OCI-LY3 (cell line): ENCODE results near the gene ARID5A.

ENCODE experiments used
- H2AFZ ChIP-seq: fragments of 200-600, 300-600 bp; shearing (Covaris generic); 2 replicates; pipeline ENCODE4 v1.6.0; 2014; ENCODE audit warnings: antibody characterized with exemption, low read depth, low read length
- H3K27ac ChIP-seq: fragments of 200-600, 300-600 bp; sonication (generic); 2 replicates; pipeline ENCODE4 v1.5.1; 2014; ENCODE audit warnings: mild to moderate bottlenecking, low read length, moderate library complexity, mixed read lengths
- H3K27me3 ChIP-seq: fragments of 200-600, 300-600 bp; sonication (generic); 2 replicates; pipeline ENCODE4 v1.6.1; 2014; ENCODE audit warnings: low read depth, low read length, mixed read lengths
- H3K36me3 ChIP-seq: fragments of 200-600, 300-600 bp; sonication (generic); replicated peaks from 2 replicates; pipeline ENCODE3; 2014; ENCODE audit warnings: low read depth, low read length, mixed read lengths
- H3K4me1 ChIP-seq: fragments of 300-600, 200-600 bp; sonication (generic); 2 replicates; pipeline ENCODE4 v1.6.1; 2014; ENCODE audit warnings: low read length, mixed read lengths
- H3K4me2 ChIP-seq: fragments of 200-600, 300-600 bp; sonication (generic); 2 replicates; pipeline ENCODE4 v1.6.1; 2014; ENCODE audit warnings: low read length, mixed read lengths
- H3K4me3 ChIP-seq: fragments of 300-600, 200-600 bp; sonication (generic); 2 replicates; pipeline ENCODE4 v1.5.1; 2014; ENCODE audit warnings: antibody characterized with exemption, mild to moderate bottlenecking, low read length, moderate library complexity
- H3K79me2 ChIP-seq: fragments of 300-600, 200-600 bp; shearing (Covaris generic); 2 replicates; pipeline ENCODE4 v1.6.1; 2014; ENCODE audit warnings: mild to moderate bottlenecking, low read length, mixed read lengths
- H3K9ac ChIP-seq: fragments of 300-600, 200-600 bp; shearing (Covaris generic); 2 replicates; pipeline ENCODE4 v1.6.0; 2014; ENCODE audit warnings: mild to moderate bottlenecking, low read length, moderate library complexity
- H3K9me3 ChIP-seq: fragments of 200-600, 300-600 bp; shearing (Covaris generic); 2 replicates; pipeline ENCODE4 v1.6.1; 2014; ENCODE audit warnings: low read length, mixed read lengths; ENCODE audit not compliant: insufficient read depth
- H4K20me1 ChIP-seq: fragments of 200-600, 300-600 bp; sonication (generic); 2 replicates; pipeline ENCODE4 v1.6.1; 2016; ENCODE audit warnings: low read length, mixed read lengths; ENCODE audit not compliant: insufficient read depth
- CTCF ChIP-seq: fragments of 200-600, 300-600 bp; sonication (generic); IDR thresholded peaks from 2 replicates; pipeline ENCODE4 v1.5.1; 2014; ENCODE audit warnings: antibody characterized with exemption, low read length, low read depth
- EZH2phosphoT487 ChIP-seq: fragments of 200-600 bp; shearing (Covaris generic); IDR thresholded peaks from 2 replicates; pipeline ENCODE4 v1.6.1; 2018; ENCODE audit warnings: antibody characterized with exemption, mixed run types, low read depth

Gene ARID5A

DNA sequence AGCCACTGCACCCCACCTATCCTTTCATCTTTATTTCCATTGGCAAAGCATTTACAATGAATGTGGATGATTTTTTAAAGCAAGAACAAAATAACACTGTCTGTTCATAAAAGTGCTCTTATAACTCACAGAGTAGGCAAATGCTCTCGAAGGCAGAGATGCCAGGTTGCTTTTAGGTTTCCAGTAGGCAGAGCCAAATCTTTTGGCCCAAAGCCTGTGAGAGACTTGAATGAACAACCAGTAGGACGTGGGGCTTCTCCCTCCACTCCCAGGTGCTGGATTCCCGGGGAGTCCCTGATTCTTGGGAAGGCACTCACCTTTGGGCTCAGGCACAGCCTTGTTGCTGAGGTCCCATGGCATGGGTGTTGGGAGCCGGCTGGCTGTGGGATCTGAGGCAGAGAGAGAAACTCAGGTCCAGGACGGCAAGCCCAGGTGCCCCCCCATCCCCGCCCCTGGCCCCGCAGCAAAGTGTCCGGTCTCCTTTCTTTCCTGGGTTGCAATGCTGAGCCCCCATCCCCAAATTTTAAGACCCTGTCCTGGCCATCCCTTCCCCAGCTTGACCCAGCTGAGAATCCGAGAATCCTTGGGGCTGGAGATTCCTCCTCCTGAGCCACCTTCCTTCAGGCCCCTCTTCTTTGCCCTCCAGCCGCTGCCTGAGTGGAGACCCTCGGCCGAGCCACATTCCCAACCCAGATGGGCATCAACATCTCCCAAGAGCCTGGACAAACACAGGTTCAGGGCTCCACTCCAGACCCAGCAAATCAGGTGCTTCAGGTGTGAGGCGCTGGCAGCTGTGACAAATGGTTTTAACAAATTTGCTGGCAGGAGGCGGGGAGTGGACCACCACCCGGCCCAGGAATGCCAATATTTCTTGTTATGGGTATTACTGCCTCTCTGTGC lies 37.2 kb upstream of the ARID5A start:
- Histone ChIP-seq H3K4me3 (no peak overlapping the region), H3K27me3 (peaks cover 13% of the 10 kb centered on the region; the same call in 1 of the 2 replicates), H3K9me3 (peaks cover 12% of the 10 kb centered on the region; the same call in 1 of the 2 replicates), H4K20me1 (no peaks in the 10 kb centered on the region), H3K79me2 (no peaks in the 10 kb centered on the region), H3K36me3 (peaks cover 2% of the 10 kb centered on the region), H3K9ac (no peak overlapping the region), H2AFZ (no peak overlapping the region), H3K27ac (no peak overlapping the region), H3K4me2 (no peak overlapping the region), H3K4me1 (peaks cover 20% of the 10 kb centered on the region)
- TF ChIP-seq CTCF = no peak
- TF ChIP-seq EZH2phosphoT487 = no peak

DNA sequence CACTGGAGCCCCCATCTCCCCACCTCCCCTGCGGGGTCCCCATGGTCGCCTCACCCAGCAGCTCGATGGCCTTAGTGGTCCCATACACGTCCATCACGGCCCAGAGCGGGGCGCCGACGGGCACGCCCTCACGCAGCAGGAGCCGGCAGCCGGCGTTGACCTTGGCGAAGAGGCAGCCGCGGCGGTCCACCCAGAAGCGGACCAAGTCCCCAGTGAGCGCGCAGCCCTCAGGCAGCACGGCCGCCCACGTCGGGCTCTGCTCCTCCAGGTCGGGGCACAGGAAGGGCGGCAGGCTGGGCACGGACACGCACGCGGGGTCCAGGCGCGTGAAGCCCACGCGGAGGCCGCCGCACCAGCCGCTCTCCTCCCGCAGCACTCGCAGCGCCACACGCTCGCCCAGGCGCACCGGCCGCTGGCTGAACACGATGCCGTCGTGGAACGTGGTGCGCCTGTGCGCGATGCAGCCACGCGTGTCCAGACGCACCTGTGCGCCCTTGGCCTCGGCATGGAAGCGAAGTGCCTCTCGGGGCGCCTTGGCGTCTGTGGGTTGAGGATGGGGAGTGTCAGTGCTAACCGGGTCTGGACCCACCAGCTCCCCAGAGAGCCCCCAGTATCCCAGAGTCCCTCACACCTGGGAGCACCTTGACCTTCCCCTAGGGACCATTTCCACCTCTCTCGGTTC lies 36.0 kb upstream of the ARID5A start:
- H2AFZ ChIP-seq = no peak overlapping the region
- peaks cover 28% of the 10 kb centered on the region for H3K4me1 ChIP-seq
- no peaks in the 10 kb centered on the region for H3K79me2 ChIP-seq
- H3K27ac ChIP-seq = no peak overlapping the region
- H3K9ac ChIP-seq = no peak overlapping the region
- TF ChIP-seq CTCF (no peak), EZH2phosphoT487 (no peak)
- H3K4me2 ChIP-seq = no peak overlapping the region
- H4K20me1 ChIP-seq = no peaks in the 10 kb centered on the region
- 0 out of 2 replicates have a peak, but pooled peaks cover 3% of the 10 kb centered on the region for H3K9me3 ChIP-seq
- no peaks in the 10 kb centered on the region for H3K36me3 ChIP-seq
- no peak overlapping the region for H3K4me3 ChIP-seq
- peaks cover 7% of the 10 kb centered on the region; the same call in 1 of the 2 replicates for H3K27me3 ChIP-seq

DNA sequence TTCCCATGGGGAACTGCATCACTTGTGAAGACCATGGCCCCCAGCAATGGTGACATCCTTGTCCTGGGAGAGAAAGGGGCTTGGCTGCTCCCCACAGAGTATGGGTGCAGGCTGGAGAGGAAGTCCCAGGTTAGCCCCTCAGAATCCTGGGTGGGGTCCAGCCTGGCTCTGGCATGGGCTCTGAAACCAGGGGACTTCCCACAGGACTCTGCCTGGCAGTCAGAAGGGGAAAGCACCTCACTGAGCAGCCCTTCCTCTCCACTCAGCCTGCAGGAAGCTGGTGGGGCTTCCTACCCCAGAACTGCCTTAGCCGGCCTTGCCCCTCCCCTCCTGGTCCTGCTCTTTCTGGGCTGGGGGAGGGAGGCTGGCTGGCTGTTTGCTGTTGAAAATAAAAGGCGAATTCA lies 35.1 kb upstream of the ARID5A start:
- H3K9ac ChIP-seq = peak overlapping the region; percentile 28; the same call in 1 of the 2 replicates
- no peaks in the 10 kb centered on the region for H3K9me3 ChIP-seq
- H3K27me3 ChIP-seq = peaks cover under 1% of the 10 kb centered on the region; the same call in 1 of the 2 replicates
- peak overlapping the region; percentile 22; the same call in 1 of the 2 replicates for H3K4me3 ChIP-seq
- H3K4me1 ChIP-seq = peaks cover 35% of the 10 kb centered on the region
- no peaks in the 10 kb centered on the region for H4K20me1 ChIP-seq
- H3K27ac ChIP-seq = no peak overlapping the region
- peak overlapping the region; percentile 71; the same call in 1 of the 2 replicates for H2AFZ ChIP-seq
- no peak for TF ChIP-seq CTCF
- no peak for TF ChIP-seq EZH2phosphoT487
- peak overlapping the region; percentile 65 for H3K4me2 ChIP-seq
- H3K36me3 ChIP-seq = no peaks in the 10 kb centered on the region
- no peaks in the 10 kb centered on the region for H3K79me2 ChIP-seq
